Measurements from ENCODE around the gene TFDP2.

- TF ChIP-seq CTCF (IDR thresholded peaks at IDR 0.05), result no peak
- TF ChIP-seq POLR2A (IDR thresholded peaks at IDR 0.05), result no peak
Observed at GRCh38 chr3:141971571-141971970, 177.8 kb downstream of the TFDP2 start.
